HepG2 (cell line): ENCODE results near the gene TLX3.

Experiments used
- CENPT ChIP-seq: sonication (generic); formaldehyde crosslinking; IDR thresholded peaks from 2 replicates; pipeline ENCODE4 v1.8.0; 2022; ENCODE audit warnings: low read depth, mild to moderate bottlenecking, moderate library complexity, missing genetic modification reagents
- POLR2A ChIP-seq, 2 experiments: IDR thresholded peaks; 2 replicates each; pipeline ENCODE4 v1.6.1; 2011; ENCODE audit warnings: low read depth in 2 of 2, low read length in 2 of 2, mild to moderate bottlenecking in 1 of 2, moderate library complexity in 1 of 2; ENCODE audit not compliant: insufficient read depth in 1 of 2
- SETDB1 ChIP-seq: sonication (generic); formaldehyde crosslinking; IDR thresholded peaks from 2 replicates; pipeline ENCODE4 v1.5.1; 2020; ENCODE audit warnings: missing genetic modification reagents, mild to moderate bottlenecking, borderline replicate concordance
- TAF1 ChIP-seq: sonication (generic); formaldehyde crosslinking; IDR thresholded peaks from 2 replicates; pipeline ENCODE4 v1.4.0; 2020; ENCODE audit warnings: missing genetic modification reagents
- ZNF10 ChIP-seq: sonication (generic); formaldehyde crosslinking; IDR thresholded peaks from 2 replicates; pipeline ENCODE4 v1.4.0; 2020; ENCODE audit warnings: mild to moderate bottlenecking, low read depth, missing genetic modification reagents, borderline replicate concordance
- ZNF232 ChIP-seq: sonication (generic); formaldehyde crosslinking; IDR thresholded peaks from 2 replicates; pipeline ENCODE4 v1.4.0; 2020; ENCODE audit warnings: missing genetic modification reagents, borderline replicate concordance
- ZNF670 ChIP-seq: sonication (generic); formaldehyde crosslinking; IDR thresholded peaks from 2 replicates; pipeline ENCODE4 v1.8.0; 2022; ENCODE audit warnings: mild to moderate bottlenecking, missing genetic modification reagents, borderline replicate concordance
- ZZZ3 ChIP-seq: sonication (generic); formaldehyde crosslinking; IDR thresholded peaks from 2 replicates; pipeline ENCODE4 v1.4.0; 2020; ENCODE audit warnings: missing genetic modification reagents, mild to moderate bottlenecking, borderline replicate concordance
- TF ChIP-seq, protein P1 (sequence below): sonication (generic); formaldehyde crosslinking; IDR thresholded peaks from 2 replicates; pipeline ENCODE4 v1.5.0; 2020; ENCODE audit warnings: mild to moderate bottlenecking, missing genetic modification reagents, moderate library complexity

DNA sequence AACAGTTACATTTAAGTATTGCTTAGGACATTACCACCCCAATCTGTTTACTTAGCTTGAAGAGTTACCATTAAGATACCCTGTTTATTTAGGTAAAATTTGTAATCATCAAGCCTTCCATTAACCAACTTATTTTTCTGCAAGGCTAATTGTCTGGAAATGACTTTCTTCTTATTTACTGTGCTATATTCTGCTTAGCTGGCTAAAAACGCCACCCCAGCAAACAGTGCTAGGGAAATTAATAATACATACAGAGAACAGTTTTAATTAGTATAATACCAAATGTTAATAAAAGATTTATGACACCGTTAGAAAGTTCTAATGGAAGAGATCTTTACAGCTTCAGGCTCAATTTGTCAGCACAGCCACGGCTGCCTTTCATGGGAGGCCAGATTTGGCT, 14.0 kb downstream of the TLX3 start:
- TF ChIP-seq CENPT (CRISPR knock-in tag) (no peak), POLR2A (IDR thresholded peaks at IDR 0.05; ENCODE audit: insufficient read depth in 1 of 2, low read depth in 2 of 2, low read length in 2 of 2) (no peak), SETDB1 (CRISPR knock-in tag) (no peak), ZZZ3 (CRISPR knock-in tag) (no peak), ZNF232 (CRISPR knock-in tag) (no peak), ZNF670 (no peak), TAF1 (no peak), ZNF10 (CRISPR knock-in tag) (no peak)
- TF ChIP-seq, protein P1, sequence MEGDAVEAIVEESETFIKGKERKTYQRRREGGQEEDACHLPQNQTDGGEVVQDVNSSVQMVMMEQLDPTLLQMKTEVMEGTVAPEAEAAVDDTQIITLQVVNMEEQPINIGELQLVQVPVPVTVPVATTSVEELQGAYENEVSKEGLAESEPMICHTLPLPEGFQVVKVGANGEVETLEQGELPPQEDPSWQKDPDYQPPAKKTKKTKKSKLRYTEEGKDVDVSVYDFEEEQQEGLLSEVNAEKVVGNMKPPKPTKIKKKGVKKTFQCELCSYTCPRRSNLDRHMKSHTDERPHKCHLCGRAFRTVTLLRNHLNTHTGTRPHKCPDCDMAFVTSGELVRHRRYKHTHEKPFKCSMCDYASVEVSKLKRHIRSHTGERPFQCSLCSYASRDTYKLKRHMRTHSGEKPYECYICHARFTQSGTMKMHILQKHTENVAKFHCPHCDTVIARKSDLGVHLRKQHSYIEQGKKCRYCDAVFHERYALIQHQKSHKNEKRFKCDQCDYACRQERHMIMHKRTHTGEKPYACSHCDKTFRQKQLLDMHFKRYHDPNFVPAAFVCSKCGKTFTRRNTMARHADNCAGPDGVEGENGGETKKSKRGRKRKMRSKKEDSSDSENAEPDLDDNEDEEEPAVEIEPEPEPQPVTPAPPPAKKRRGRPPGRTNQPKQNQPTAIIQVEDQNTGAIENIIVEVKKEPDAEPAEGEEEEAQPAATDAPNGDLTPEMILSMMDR (CRISPR knock-in tag), result no peak
